AG08395 (cell line): ENCODE data around the gene ABCC5.
"Not testable (repeated sequence)": the region's sequence is repeated elsewhere in the genome, so short reads cannot be mapped to it uniquely, and the experiment has no call there.

Experiments
- DNase-seq: peaks from one replicate; pipeline ENCODE4 v3.0.0; 2012; ENCODE audit warnings: mixed read lengths, low spot score

The ABCC5 gene

GRCh38 chr3:184017672-184018423, at the start of gene ABCC5:
Gene ABCC5 (minus strand): TSS chr3:184017884. CDS start chr3:184014392, 3,492 bp downstream.
- peak; percentile 97 for DNase-seq

GRCh38 chr3:184066211-184066610, 48.5 kb upstream of the ABCC5 start:
- DNase-seq, result no peak

DNA sequence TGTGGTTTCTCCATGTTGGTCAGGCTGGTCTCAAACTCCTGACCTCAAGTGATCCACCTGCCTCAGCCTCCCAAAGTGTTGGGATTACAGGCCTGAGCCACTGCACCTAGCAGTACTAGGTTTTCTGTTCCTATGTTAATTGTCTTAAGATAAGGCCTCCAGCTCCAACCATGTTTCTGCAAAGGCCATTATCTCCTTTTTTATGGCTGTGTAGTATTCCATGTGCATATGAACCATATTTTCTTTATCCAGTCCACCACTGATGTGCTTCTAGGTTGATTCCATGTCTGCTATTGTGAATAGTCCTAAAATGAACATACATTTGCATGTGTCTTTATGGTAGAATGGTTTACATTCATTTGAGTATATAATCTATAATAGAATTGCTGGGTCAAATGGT, 45.0 kb upstream of the ABCC5 start:
- DNase-seq, result no peak

DNA sequence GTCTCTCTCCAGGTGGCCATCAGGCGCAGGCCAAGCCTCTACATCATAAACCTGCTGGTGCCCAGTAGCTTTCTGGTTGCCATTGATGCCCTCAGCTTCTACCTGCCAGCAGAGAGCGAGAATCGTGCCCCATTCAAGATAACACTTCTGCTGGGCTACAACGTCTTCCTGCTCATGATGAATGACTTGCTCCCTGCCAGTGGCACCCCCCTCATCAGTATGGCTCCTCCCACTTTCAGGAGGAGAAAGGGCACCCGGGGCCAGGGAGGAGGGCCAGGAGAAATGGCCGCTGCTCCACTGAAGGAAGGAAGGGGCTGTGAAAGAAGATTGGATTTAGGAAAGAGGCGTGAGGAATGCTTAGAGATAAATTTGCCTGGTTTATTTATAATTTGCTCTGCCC, 41.7 kb upstream of the ABCC5 start:
- DNase-seq, result no peak

DNA sequence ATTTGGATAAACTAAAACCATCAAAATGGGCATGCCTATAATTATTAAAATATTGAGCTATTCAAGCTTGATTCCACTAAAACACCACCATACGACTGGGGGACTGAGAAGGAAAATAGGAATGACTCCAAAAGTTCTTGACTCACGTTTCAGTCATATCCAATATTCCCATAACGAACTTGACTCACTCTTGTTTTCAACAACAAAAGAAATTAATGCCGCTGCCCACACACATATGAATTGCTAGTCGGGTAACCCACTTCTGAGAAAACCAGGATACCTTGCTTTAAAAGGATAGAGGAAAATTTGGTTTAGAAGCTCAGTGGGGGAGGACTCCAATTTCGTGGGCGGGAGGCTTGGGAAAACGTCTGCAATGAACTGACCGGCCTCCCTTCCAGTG, 40.3 kb upstream of the ABCC5 start:
- DNase-seq, result peak; percentile 41

- DNase-seq, result no peak
These were observed 35.1 kb upstream of the ABCC5 start, which contains the start of gene HTR3C for GRCh38 chr3:184052767-184053166. Gene HTR3C (plus strand): TSS chr3:184053047. CDS start chr3:184053081, 34 bp downstream.

DNA sequence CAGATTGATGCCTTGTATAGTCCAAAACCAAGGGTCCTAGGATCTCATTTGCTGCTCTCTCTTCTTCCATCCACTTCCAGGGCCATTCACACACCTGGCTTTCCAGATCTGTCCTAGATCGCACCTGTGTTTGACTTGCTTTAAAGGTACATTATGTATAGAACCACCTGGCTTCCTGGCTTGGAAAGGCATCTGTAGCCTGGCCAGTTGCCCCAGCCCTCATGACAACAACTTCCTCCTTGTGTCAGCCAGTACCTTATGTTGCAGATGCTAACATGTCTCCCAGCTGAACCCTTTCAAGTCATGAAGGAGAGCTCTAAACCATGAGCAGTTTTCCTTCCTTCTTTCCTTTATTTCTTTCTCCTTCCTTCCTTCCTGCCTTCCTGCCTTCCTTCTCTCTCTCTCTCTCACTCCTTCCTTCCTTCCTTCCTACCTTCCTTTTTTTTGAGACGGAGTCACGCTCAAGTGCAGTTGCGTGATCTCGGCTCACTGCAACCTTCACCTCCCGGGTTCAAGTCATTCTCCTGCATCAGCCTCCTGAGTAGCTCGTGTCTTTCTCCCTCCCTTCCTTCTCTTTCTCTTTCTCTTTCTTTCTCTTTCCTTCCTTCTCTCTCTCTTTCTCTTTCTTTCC, 32.6 kb upstream of the ABCC5 start:
- DNase-seq, result no peak

- DNase-seq, result no peak
These were observed 28.3 kb upstream of the ABCC5 start for GRCh38 chr3:184045995-184046394.

GRCh38 chr3:184042617-184043016, 24.9 kb upstream of the ABCC5 start:
- no peak for DNase-seq

DNA sequence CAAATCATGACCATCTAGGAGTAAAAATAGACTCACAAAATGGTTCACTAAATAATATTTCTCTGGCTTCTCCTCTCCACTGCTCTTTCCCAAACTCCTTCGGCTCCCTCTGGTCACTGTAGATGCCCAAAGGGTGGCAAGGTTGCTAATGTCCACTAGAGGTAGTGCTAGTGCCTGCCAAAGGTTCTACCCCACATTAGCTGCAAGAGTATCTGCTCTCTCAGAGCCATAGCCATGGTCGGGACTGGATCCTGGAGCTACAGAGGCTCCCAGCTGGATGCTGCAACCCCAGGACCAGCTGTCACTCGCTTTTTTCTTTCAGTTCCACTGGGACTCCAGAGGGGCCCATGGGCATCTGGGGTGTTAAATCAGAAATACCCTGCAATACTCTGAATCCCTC, 22.3 kb upstream of the ABCC5 start:
- peak; percentile 67 for DNase-seq

DNA sequence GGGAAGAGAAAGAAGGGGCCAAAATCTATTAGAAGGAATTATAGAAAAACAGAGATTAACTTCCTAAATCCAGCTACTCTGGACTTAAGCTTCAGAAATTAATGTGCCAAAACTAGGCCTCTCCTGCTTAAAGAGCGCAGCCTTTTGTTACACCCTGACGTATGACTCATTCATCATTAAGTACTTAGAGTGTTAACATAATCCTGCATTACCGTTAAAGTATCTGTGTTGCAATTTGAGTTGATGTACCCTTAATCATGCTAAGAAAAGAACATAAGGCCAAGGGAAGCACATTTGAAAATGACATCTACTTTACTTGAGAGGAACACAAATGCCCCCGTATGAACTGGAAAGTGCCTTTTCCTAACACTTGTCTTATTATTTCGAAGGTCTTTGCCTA, 21.7 kb upstream of the ABCC5 start:
- no peak for DNase-seq

GRCh38 chr3:184038307-184038706, 20.6 kb upstream of the ABCC5 start:
- DNase-seq, result not testable (repeated sequence)

- DNase-seq, result no peak
These were observed 20.1 kb upstream of the ABCC5 start for GRCh38 chr3:184037816-184038215.

GRCh38 chr3:184031187-184031792, 13.6 kb upstream of the ABCC5 start, which contains the start of gene HTR3D:
Gene HTR3D (plus strand): TSS chr3:184031742. CDS start chr3:184031742, 0 bp downstream.
- DNase-seq, result no peak

DNA sequence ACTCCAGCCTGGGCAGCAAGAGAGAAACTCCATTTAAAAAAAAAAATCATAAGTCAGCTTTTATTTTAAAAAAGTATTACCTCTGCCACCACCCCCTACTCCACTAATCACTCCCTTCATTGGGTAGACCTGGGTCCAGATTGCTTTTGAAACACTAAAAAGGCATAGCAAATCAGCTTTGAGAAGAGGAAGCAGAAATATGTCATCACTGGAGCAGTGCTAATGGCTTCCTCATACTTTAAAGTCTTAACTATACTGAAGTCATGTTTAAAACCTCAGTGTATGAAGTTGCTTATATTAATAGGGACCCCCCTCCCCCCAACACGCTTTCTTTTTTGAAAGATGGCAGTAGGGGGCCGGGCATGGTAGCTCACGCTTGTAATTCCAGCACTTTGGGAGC, 12.9 kb upstream of the ABCC5 start:
- DNase-seq, result no peak

DNA sequence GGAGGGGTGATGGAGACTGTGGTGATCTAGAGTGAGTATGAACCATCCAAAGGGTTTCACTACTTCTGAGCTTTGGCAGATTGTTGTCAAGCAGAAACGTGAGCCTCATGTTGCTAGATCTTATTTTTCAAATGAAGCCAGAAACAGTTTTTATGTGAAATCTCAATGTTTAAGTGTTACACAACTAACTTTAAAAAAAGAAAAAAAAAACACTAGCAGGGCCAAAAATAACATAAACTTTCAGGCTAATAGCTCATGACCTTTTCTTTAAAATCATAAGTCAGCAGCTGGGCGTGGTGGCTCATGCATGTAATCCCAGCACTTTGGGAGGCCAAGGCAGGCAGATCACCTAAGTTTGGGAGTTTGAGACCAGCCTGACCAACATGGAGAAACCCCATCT, 11.8 kb upstream of the ABCC5 start:
- DNase-seq, result no peak

- not testable (repeated sequence) for DNase-seq
These were observed 10.7 kb upstream of the ABCC5 start for GRCh38 chr3:184028275-184028890.

DNA sequence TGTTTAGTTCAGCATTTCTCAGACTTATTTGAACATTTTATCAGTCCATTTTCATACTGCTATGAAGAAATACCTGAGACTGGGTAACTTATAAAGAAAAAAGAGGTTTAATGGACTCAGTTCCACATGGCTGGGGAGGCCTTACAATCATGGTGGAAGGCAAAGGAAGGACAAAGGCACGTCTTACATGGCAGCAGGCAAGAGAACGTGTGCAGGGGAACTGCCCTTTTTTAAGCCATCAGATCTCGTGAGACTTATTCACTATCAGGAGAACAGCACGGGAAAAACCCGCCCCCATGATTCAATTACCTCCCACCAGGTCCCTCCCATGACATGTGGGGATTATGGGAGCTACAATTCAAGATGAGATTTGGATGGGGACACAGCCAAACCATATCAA, 7.6 kb upstream of the ABCC5 start:
- not testable (repeated sequence) for DNase-seq

DNA sequence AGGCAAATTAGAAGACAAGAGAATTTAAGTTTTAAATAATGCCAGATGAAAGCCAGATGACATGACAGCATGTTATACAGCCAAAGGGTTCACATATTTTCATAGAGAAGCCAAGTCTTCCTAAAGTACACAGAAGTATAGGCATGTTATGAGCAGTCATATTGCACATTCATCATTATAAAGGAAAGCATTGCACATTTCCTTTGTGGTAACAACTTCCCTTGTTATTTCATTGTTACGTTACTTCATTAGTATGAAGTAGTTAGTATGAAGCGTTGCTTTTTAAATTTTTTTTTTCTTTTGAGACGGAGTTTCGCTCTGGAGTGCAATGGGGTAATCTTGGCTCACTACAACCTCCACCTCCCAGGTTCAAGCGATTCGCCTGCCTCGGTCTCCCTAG, 4.6 kb upstream of the ABCC5 start:
- no peak for DNase-seq

- DNase-seq, result no peak
These were observed 815 bp upstream of the ABCC5 start for GRCh38 chr3:184018424-184018973.

GRCh38 chr3:184016811-184017671, 643 bp downstream of the ABCC5 start:
- peak; percentile 85 for DNase-seq
